Measurements from ENCODE around the gene VPS33A. TPM values are rescaled to one million over a fixed set of nuclear protein-coding genes. Genes with fewer than 3 reads are reported as not detected.

VPS33A gene
- total RNA-seq, 2 donors from 2014 or later: 10.7 to 12.5 TPM

DNA sequence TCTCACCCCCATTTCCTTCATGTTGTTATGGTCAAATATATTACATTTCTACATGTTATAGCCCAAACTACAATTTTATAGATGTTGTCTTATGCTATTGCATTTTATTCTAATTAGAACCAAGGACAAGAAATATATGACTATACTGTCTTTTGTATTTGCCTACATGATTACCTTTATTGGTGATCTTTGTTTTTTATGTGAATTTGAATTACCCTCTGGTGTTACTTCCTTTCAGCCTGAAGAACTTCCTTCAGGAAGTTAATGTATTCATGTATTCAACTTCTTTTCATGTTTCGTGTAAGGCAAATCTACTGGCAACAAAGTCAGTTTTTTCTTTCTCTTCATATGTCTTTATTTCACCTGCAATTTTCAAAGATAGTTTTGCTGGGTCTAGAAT is 71.5 kb downstream of the VPS33A start:
- TF ChIP-seq, protein P1, sequence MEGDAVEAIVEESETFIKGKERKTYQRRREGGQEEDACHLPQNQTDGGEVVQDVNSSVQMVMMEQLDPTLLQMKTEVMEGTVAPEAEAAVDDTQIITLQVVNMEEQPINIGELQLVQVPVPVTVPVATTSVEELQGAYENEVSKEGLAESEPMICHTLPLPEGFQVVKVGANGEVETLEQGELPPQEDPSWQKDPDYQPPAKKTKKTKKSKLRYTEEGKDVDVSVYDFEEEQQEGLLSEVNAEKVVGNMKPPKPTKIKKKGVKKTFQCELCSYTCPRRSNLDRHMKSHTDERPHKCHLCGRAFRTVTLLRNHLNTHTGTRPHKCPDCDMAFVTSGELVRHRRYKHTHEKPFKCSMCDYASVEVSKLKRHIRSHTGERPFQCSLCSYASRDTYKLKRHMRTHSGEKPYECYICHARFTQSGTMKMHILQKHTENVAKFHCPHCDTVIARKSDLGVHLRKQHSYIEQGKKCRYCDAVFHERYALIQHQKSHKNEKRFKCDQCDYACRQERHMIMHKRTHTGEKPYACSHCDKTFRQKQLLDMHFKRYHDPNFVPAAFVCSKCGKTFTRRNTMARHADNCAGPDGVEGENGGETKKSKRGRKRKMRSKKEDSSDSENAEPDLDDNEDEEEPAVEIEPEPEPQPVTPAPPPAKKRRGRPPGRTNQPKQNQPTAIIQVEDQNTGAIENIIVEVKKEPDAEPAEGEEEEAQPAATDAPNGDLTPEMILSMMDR (IDR thresholded peaks at IDR 0.05): no peak
- ATAC-seq (ENCODE audit: insufficient number of reproducible peaks, low FRiP score, low read depth): no peak
- Histone ChIP-seq H3K4me1 (ENCODE audit: control insufficient read depth in 1 of 2, low read depth in 2 of 2) (no peaks in the 10 kb centered on the region), H3K4me3 (no peak overlapping the region), H3K9me3 (no peaks in the 10 kb centered on the region), H3K36me3 (no peaks in the 10 kb centered on the region), H3K27ac (no peak overlapping the region), H3K27me3 (replicated peaks; ENCODE audit: insufficient read depth) (no peaks in the 10 kb centered on the region)
- no peak for DNase-seq (ENCODE audit: low spot score)

- DNase-seq (ENCODE audit: low spot score) (no peak), ATAC-seq (ENCODE audit: insufficient number of reproducible peaks, low FRiP score, low read depth) (no peak)
- no peaks in the 10 kb centered on the region for H3K27me3 ChIP-seq (replicated peaks; ENCODE audit: insufficient read depth)
- H3K9me3 ChIP-seq: no peaks in the 10 kb centered on the region
- H3K4me1 ChIP-seq (ENCODE audit: control insufficient read depth in 1 of 2, low read depth in 2 of 2): no peaks in the 10 kb centered on the region
- no peaks in the 10 kb centered on the region for H3K36me3 ChIP-seq
- no peak overlapping the region for H3K27ac ChIP-seq
- no peak overlapping the region for H3K4me3 ChIP-seq
- TF ChIP-seq, protein P1 (IDR thresholded peaks at IDR 0.05): no peak
Measured at GRCh38 chr12:122192441-122192840, 73.9 kb downstream of the VPS33A start.

DNA sequence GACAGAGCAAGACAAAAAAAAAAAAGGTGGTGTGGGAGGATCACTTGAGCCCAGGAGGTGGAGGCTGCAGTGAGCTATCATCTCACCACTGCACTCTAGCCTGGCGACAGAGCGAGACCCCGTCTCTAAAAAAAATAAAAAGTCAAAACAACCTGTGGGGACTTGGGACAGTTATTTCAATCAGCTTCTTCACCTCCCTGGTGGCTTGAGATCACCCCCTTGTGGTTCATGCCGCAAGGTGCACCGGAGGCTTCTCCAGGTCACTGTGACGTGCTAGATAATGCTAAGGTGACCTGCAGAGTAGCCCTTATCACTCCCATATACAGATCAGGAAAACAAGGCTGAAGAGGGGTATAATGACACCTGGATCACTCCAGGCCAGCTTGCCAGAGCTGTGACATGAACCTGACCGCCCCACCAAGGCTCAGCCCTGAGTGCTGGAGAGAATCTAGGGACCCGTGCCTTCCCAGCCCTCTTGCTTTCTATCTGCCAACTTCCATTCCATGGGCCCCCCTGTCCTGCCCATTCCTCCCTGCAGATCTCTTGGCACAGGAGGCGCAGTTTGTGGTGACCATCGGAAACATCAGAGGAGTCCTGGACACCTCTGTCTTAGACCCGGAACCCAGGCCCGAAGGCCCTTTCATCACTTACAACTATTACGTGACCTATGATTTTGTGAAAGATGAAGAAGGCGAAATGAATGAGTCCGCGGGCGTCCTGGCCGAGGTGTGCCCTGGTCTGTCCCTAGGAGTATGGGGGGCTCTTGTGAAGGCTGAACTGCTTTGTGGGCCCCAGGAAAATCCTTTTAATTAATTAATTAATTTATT is 75.2 kb downstream of the VPS33A start:
- TF ChIP-seq, protein P1 (IDR thresholded peaks at IDR 0.05): peak; percentile 34
- H3K36me3 ChIP-seq: no peaks in the 10 kb centered on the region
- DNase-seq (ENCODE audit: low spot score) (no peak), ATAC-seq (ENCODE audit: insufficient number of reproducible peaks, low FRiP score, low read depth) (no peak)
- H3K27ac ChIP-seq: no peak overlapping the region
- H3K9me3 ChIP-seq: no peaks in the 10 kb centered on the region
- H3K4me3 ChIP-seq: no peak overlapping the region
- no peaks in the 10 kb centered on the region for H3K27me3 ChIP-seq (replicated peaks; ENCODE audit: insufficient read depth)
- H3K4me1 ChIP-seq (ENCODE audit: control insufficient read depth in 1 of 2, low read depth in 2 of 2): no peaks in the 10 kb centered on the region

- Histone ChIP-seq H3K4me1 (ENCODE audit: control insufficient read depth in 1 of 2, low read depth in 2 of 2) (no peaks in the 10 kb centered on the region), H3K9me3 (no peaks in the 10 kb centered on the region), H3K36me3 (no peaks in the 10 kb centered on the region), H3K27me3 (replicated peaks; ENCODE audit: insufficient read depth) (no peaks in the 10 kb centered on the region), H3K4me3 (no peak overlapping the region), H3K27ac (no peak overlapping the region)
- DNase-seq (ENCODE audit: low spot score) (no peak), ATAC-seq (ENCODE audit: insufficient number of reproducible peaks, low FRiP score, low read depth) (no peak)
- TF ChIP-seq, protein P1 (IDR thresholded peaks at IDR 0.05): no peak
Measured at GRCh38 chr12:122189626-122190475, 76.4 kb downstream of the VPS33A start.

DNA sequence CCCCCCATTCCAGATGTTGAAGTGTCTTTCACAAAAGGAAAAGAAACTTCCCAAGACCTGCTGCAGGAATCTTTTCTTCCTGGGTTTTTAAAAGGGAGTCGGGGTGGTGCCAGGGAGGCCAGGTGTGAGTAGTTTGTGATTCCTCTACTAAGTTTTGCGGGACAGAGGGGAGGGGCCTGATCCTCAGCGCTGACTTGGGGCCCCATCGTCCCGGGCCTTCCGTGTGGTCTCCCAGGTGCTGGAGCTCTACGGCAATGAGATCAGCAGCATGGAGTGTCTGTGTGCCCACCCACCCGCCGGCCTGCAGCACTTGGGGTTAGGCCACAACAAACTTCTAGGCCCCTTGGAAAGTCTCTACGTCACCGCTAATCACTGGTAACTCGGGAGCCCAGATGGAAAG is 78.8 kb downstream of the VPS33A start:
- DNase-seq (ENCODE audit: low spot score): no peak
- H3K27me3 ChIP-seq (replicated peaks; ENCODE audit: insufficient read depth): peaks cover 3% of the 10 kb centered on the region
- H3K27ac ChIP-seq: no peak overlapping the region
- H3K4me1 ChIP-seq (ENCODE audit: control insufficient read depth in 1 of 2, low read depth in 2 of 2): peaks cover 5 to 8% of the 10 kb centered on the region in 2 donors
- no peak overlapping the region for H3K4me3 ChIP-seq
- no peaks in the 10 kb centered on the region for H3K36me3 ChIP-seq
- ATAC-seq (ENCODE audit: insufficient number of reproducible peaks, low FRiP score, low read depth): no peak
- no peaks in the 10 kb centered on the region for H3K9me3 ChIP-seq
- TF ChIP-seq, protein P1 (IDR thresholded peaks at IDR 0.05): no peak

All from thoracic aorta (tissue), 2 donors.